Ovary (tissue), 9 donors: ENCODE measurements around the gene HLCS. TPM values are rescaled to one million over a fixed set of nuclear protein-coding genes. Genes with fewer than 3 reads are reported as not detected.

ENCODE experiments used
- DNase-seq, 5 donors: peaks; one replicate each; pipeline ENCODE4 v3.0.0-alpha.2; 2019 to 2020
- H3K27ac ChIP-seq, 2 donors: fragments of 200-600 bp; one replicate each; pipeline versions ENCODE4 v1.5.1 to v1.8.0; 2019 to 2022
- H3K27me3 ChIP-seq: fragments of 200-600 bp; one replicate; pipeline ENCODE4 v1.8.0; 2022
- H3K36me3 ChIP-seq: fragments of 200-600 bp; sonication (generic); one replicate; pipeline ENCODE4 v1.5.1; 2019
- H3K4me1 ChIP-seq: one replicate; pipeline ENCODE4 v1.8.1; 2013; ENCODE audit warnings: mild to moderate bottlenecking, moderate library complexity; ENCODE audit not compliant: insufficient read depth
- H3K4me3 ChIP-seq: fragments of 200-600 bp; sonication (generic); one replicate; pipeline ENCODE4 v1.5.1; 2017
- H3K9me3 ChIP-seq, 2 donors: fragments of 200-600 bp in 1 of 2; sonication (generic) in 1 of 2; one replicate each; pipeline versions ENCODE4 v1.5.1 to v1.8.1; 2013 to 2019; ENCODE audit warnings: mild to moderate bottlenecking in 1 of 2, moderate library complexity in 1 of 2
- CTCF ChIP-seq, 3 donors: fragments of 450-650 bp in 2 of 3; fragments of 200-600 bp in 1 of 3; IDR thresholded peaks; one replicate each; pipeline versions ENCODE4 v1.5.1 to v1.8.0; 2016 to 2022; ENCODE audit warnings: antibody characterized with exemption in 3 of 3, mild to moderate bottlenecking in 1 of 3
- EP300 ChIP-seq: sonication (generic); formaldehyde crosslinking; IDR thresholded peaks from one replicate; pipeline ENCODE4 v1.6.1; 2017; ENCODE audit warnings: antibody characterized with exemption
- POLR2A ChIP-seq: fragments of 450-650 bp; IDR thresholded peaks from one replicate; pipeline ENCODE4 v1.6.1; 2017; ENCODE audit warnings: antibody characterized with exemption, mild to moderate bottlenecking, moderate library complexity
- WGBS, 3 donors: extraction: QIAGEN DNeasy Blood & Tissue Kit in 1 of 3; methylation state at CpG; one replicate each; pipeline versions ENCODE4 v1.1.5 to v1.1.7; 2013 to 2017; 5-methylcytosine and 5-hydroxymethylcytosine counted together
- intact Hi-C, 4 donors: fragments of 100-400 bp; cut with DNase I; formaldehyde crosslinking; loops; one replicate each; pipeline versions ENCODE4 v1.11.0 to v1.15.1; 2022 to 2023
- polyA plus RNA-seq, 2 donors: library from polyadenylated mRNA; stranded (reverse); fragments of 200-250 nt in 1 of 2; fragments of 350-450 nt in 1 of 2; fragmentation: Illumina TruSeq in 1 of 2; extraction: RNeasy Lipid Tissue Mini Kit (QIAGEN cat#74804) in 1 of 2; gene quantifications; one replicate each; pipeline ENCODE4 v1.2.3, GENCODE V29; 2013 to 2014
- total RNA-seq, 7 donors: library from RNA; depleted of rRNA in 2 of 7; stranded (reverse); fragments of >200 nt in 2 of 7; fragmentation: NEBNext Ultra II Directional in 3 of 7; extraction: Animal tissue kit (Norgen Biotek cat#: 25700) in 3 of 7; gene quantifications; one replicate each; pipeline versions ENCODE4 v1.1.0 to v1.2.4, GENCODE V29; 2016 to 2023
- donor health status: DM: no; HTN: no; CAD: no; lungs with moderate emphysema.
- donor health status: DM: no; HTN: no; CAD: no.
- donor health status: Bipolar disorder and iron deficiency.
- donor health status: DM: yes; HTN: yes; CAD: no.
- donor health status: DM: no; HTN: no; CAD: no.
- donor health status: DM: yes; HTN: yes; CAD: no.

HLCS gene
- total and polyA plus RNA-seq, 9 donors: 4.0 to 20.3 (median 12.4) TPM

- Histone ChIP-seq H3K36me3 (no peaks in the 10 kb centered on the region), H3K4me1 (peaks cover 4% of the 10 kb centered on the region), H3K9me3 (no peaks in the 10 kb centered on the region), H3K27me3 (peaks cover 19% of the 10 kb centered on the region), H3K27ac (no peak overlapping the region), H3K4me3 (no peak overlapping the region)
- WGBS, 3 donors: 5 to 6% (median 5%) methylated on average over 39 of the region's 39 CpGs
- TF ChIP-seq POLR2A (no peak), EP300 (no peak), CTCF (IDR thresholded peaks at IDR 0.05) (no peak)
- intact Hi-C loops: no loop called here
- no peak for DNase-seq
Observed at GRCh38 chr21:36704958-36705678, 261.4 kb downstream of the HLCS start.

GRCh38 chr21:36704281-36704957 is 262.1 kb downstream of the HLCS start:
- no peak overlapping the region for H3K27ac ChIP-seq

GRCh38 chr21:36703626-36704280 is 262.7 kb downstream of the HLCS start:
- H3K27ac ChIP-seq: no peak overlapping the region
- TF ChIP-seq CTCF (IDR thresholded peaks at IDR 0.05) (no peak), EP300 (no peak), POLR2A (no peak)
- intact Hi-C loops: no loop called here
- H3K4me1 ChIP-seq: peaks cover 4% of the 10 kb centered on the region
- H3K4me3 ChIP-seq: no peak overlapping the region
- WGBS, 3 donors: 18 to 27% (median 24%) methylated on average over 15 of the region's 15 CpGs
- no peak for DNase-seq
- no peaks in the 10 kb centered on the region for H3K36me3 ChIP-seq
- H3K9me3 ChIP-seq: no peaks in the 10 kb centered on the region
- H3K27me3 ChIP-seq: peaks cover 19% of the 10 kb centered on the region

More at GRCh38 chr21:36704281-36704957, 262.1 kb downstream of the HLCS start:
- Histone ChIP-seq H3K4me3 (no peak overlapping the region), H3K9me3 (no peaks in the 10 kb centered on the region), H3K36me3 (no peaks in the 10 kb centered on the region), H3K4me1 (peaks cover 4% of the 10 kb centered on the region), H3K27me3 (peaks cover 19% of the 10 kb centered on the region)
- 4 to 8% (median 6%) methylated on average over 42 to 49 of the region's 49 CpGs for WGBS, 3 donors
- intact Hi-C loops: no loop called here
- DNase-seq: no peak
- TF ChIP-seq POLR2A (no peak), EP300 (no peak), CTCF (IDR thresholded peaks at IDR 0.05) (no peak)

GRCh38 chr21:36703123-36703522 is 263.3 kb downstream of the HLCS start:
- no peak for TF ChIP-seq CTCF (IDR thresholded peaks at IDR 0.05)
- no peak for TF ChIP-seq POLR2A
- no peak for TF ChIP-seq EP300
- Histone ChIP-seq H3K27me3 (peaks cover 18% of the 10 kb centered on the region), H3K36me3 (no peaks in the 10 kb centered on the region), H3K4me3 (no peak overlapping the region), H3K27ac (no peak overlapping the region), H3K4me1 (peaks cover 6% of the 10 kb centered on the region), H3K9me3 (no peaks in the 10 kb centered on the region)
- intact Hi-C loops: no loop called here
- DNase-seq: no peak
- WGBS, 3 donors: 38 to 46% (median 42%) methylated on average over 3 of the region's 3 CpGs
